ENCODE measurements around the gene ACACB. TPM values are rescaled to one million over a fixed set of nuclear protein-coding genes. Genes with fewer than 3 reads are reported as not detected.

ACACB gene
- total and polyA plus RNA-seq, 4 donors, result 8.4 to 70.3 (median 30.1) TPM

GRCh38 chr12:109287181-109287580 is 170.8 kb downstream of the ACACB start:
- Histone ChIP-seq H3K4me3 (ENCODE audit: low read length in 2 of 2) (no peak overlapping the region), H3K27me3 (ENCODE audit: control insufficient read depth in 1 of 2, insufficient read depth in 2 of 2, low read length in 1 of 2) (no peaks in the 10 kb centered on the region), H3K27ac (ENCODE audit: low read depth in 1 of 2, low read length in 2 of 2) (no peak overlapping the region), H3K4me1 (ENCODE audit: control insufficient read depth in 1 of 2, insufficient read depth in 2 of 2, low read length in 2 of 2) (no peaks in the 10 kb centered on the region), H3K9me3 (ENCODE audit: control insufficient read depth, low read length) (no peaks in the 10 kb centered on the region), H3K36me3 (ENCODE audit: control insufficient read depth in 1 of 2, insufficient read depth in 2 of 2, low read length in 1 of 2) (no peaks in the 10 kb centered on the region)
- DNase-seq (peak in 1 of 2 donors; percentile 47), ATAC-seq (ENCODE audit: low FRiP score) (no peak)
- WGBS, 2 donors, result 87 to 88% methylated on average over 7 of the region's 7 CpGs
- intact Hi-C loops (cut with DNase I), result no loop called here

DNA sequence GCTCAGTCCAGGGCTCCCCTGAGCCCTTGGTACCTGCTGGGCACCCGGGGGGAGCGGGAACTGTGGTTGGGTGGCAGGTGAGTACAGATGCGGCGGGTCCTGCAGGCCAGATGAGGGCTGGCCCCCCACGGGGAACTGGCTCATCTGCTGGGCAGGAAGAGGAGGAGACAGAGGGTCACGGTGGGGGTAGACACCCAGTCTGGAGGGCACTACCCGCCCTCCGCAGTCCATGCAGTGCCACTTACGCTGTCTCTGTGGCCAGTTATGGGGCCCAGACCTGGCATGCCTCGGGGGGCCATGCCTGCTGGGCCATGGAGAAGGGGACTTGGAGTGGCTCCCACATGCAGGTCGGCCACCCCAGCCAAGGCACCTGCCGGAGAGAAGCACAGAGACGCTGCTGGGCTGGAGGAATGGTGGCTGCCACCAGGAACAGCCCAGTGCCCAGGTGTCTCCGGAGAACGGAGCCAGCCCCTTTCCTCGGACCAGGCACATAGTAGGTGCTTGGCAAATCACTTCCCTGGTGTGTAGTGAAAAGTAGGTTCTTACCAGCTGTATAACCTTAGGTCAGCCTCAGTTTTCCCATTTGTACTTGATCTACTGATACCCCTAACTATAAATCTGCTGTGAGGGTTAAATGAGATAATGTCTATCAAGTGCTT is 171.6 kb downstream of the ACACB start:
- intact Hi-C loops (cut with DNase I), result no loop called here
- Histone ChIP-seq H3K4me3 (ENCODE audit: low read length in 2 of 2) (no peak overlapping the region), H3K27ac (ENCODE audit: low read depth in 1 of 2, low read length in 2 of 2) (no peak overlapping the region), H3K4me1 (ENCODE audit: control insufficient read depth in 1 of 2, insufficient read depth in 2 of 2, low read length in 2 of 2) (no peaks in the 10 kb centered on the region), H3K27me3 (ENCODE audit: control insufficient read depth in 1 of 2, insufficient read depth in 2 of 2, low read length in 1 of 2) (no peaks in the 10 kb centered on the region), H3K9me3 (ENCODE audit: control insufficient read depth, low read length) (no peaks in the 10 kb centered on the region), H3K36me3 (ENCODE audit: control insufficient read depth in 1 of 2, insufficient read depth in 2 of 2, low read length in 1 of 2) (no peaks in the 10 kb centered on the region)
- ATAC-seq (ENCODE audit: low FRiP score), result no peak
- WGBS, 2 donors, result 87 to 94% methylated on average over 15 to 16 of the region's 16 CpGs
- peak in 1 of 2 donors; percentile 57 for DNase-seq

GRCh38 chr12:109288571-109288970 is 172.2 kb downstream of the ACACB start:
- ATAC-seq (ENCODE audit: low FRiP score), result no peak
- intact Hi-C loops (cut with DNase I), result no loop called here

DNA sequence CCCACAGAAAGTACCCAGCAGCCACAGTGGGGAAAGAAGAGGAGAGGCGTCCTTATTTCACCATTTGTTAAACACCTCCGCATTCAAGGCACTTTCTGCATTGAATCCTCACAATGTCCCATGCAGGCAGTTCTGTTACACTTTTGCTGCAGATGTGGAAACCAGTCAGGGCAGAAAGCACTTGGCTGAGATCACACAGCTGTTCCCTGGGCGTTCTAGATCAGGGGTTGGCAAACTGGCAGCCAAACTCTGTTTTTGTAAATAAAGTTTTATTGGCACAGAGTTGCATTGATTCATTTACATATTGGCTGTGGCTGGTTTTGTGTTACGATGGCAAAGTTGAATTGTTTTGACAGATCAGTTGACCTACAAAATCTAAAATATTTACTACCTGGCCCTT is 172.6 kb downstream of the ACACB start:
- Histone ChIP-seq H3K27me3 (ENCODE audit: control insufficient read depth in 1 of 2, insufficient read depth in 2 of 2, low read length in 1 of 2) (no peaks in the 10 kb centered on the region), H3K4me3 (ENCODE audit: low read length in 2 of 2) (no peak overlapping the region), H3K36me3 (ENCODE audit: control insufficient read depth in 1 of 2, insufficient read depth in 2 of 2, low read length in 1 of 2) (no peaks in the 10 kb centered on the region), H3K27ac (ENCODE audit: low read depth in 1 of 2, low read length in 2 of 2) (no peak overlapping the region), H3K9me3 (ENCODE audit: control insufficient read depth, low read length) (no peaks in the 10 kb centered on the region), H3K4me1 (ENCODE audit: control insufficient read depth in 1 of 2, insufficient read depth in 2 of 2, low read length in 2 of 2) (no peaks in the 10 kb centered on the region)
- peak in 1 of 2 donors; percentile 36 for DNase-seq
- intact Hi-C loops (cut with DNase I), result no loop called here
- WGBS, 2 donors, result 74 to 80% methylated on average over 4 of the region's 4 CpGs
- no peak for ATAC-seq (ENCODE audit: low FRiP score)

More at GRCh38 chr12:109288571-109288970, 172.2 kb downstream of the ACACB start:
- Histone ChIP-seq H3K36me3 (ENCODE audit: control insufficient read depth in 1 of 2, insufficient read depth in 2 of 2, low read length in 1 of 2) (no peaks in the 10 kb centered on the region), H3K9me3 (ENCODE audit: control insufficient read depth, low read length) (no peaks in the 10 kb centered on the region), H3K4me3 (ENCODE audit: low read length in 2 of 2) (no peak overlapping the region), H3K27ac (ENCODE audit: low read depth in 1 of 2, low read length in 2 of 2) (no peak overlapping the region), H3K27me3 (ENCODE audit: control insufficient read depth in 1 of 2, insufficient read depth in 2 of 2, low read length in 1 of 2) (no peaks in the 10 kb centered on the region), H3K4me1 (ENCODE audit: control insufficient read depth in 1 of 2, insufficient read depth in 2 of 2, low read length in 2 of 2) (no peaks in the 10 kb centered on the region)
- WGBS, 2 donors, result 81 to 94% methylated on average over 1 of the region's 1 CpG
- peak in 1 of 2 donors; percentile 31 for DNase-seq

- WGBS, 2 donors, result 79 to 83% methylated on average over 6 of the region's 6 CpGs
- no peak for ATAC-seq (ENCODE audit: low FRiP score)
- no peaks in the 10 kb centered on the region for H3K4me1 ChIP-seq (ENCODE audit: control insufficient read depth in 1 of 2, insufficient read depth in 2 of 2, low read length in 2 of 2)
- no peaks in the 10 kb centered on the region for H3K9me3 ChIP-seq (ENCODE audit: control insufficient read depth, low read length)
- H3K27ac ChIP-seq (ENCODE audit: low read depth in 1 of 2, low read length in 2 of 2), result no peak overlapping the region
- no peak for DNase-seq
- H3K36me3 ChIP-seq (ENCODE audit: control insufficient read depth in 1 of 2, insufficient read depth in 2 of 2, low read length in 1 of 2), result no peaks in the 10 kb centered on the region
- no peak overlapping the region for H3K4me3 ChIP-seq (ENCODE audit: low read length in 2 of 2)
- intact Hi-C loops (cut with DNase I), result no loop called here
- H3K27me3 ChIP-seq (ENCODE audit: control insufficient read depth in 1 of 2, insufficient read depth in 2 of 2, low read length in 1 of 2), result no peaks in the 10 kb centered on the region
These were observed 173.2 kb downstream of the ACACB start for GRCh38 chr12:109289551-109289950.

GRCh38 chr12:109290061-109290460 is 173.7 kb downstream of the ACACB start:
- Histone ChIP-seq H3K4me1 (ENCODE audit: control insufficient read depth in 1 of 2, insufficient read depth in 2 of 2, low read length in 2 of 2) (no peaks in the 10 kb centered on the region), H3K9me3 (ENCODE audit: control insufficient read depth, low read length) (no peaks in the 10 kb centered on the region), H3K27me3 (ENCODE audit: control insufficient read depth in 1 of 2, insufficient read depth in 2 of 2, low read length in 1 of 2) (no peaks in the 10 kb centered on the region), H3K27ac (ENCODE audit: low read depth in 1 of 2, low read length in 2 of 2) (no peak overlapping the region), H3K4me3 (ENCODE audit: low read length in 2 of 2) (no peak overlapping the region), H3K36me3 (ENCODE audit: control insufficient read depth in 1 of 2, insufficient read depth in 2 of 2, low read length in 1 of 2) (no peaks in the 10 kb centered on the region)
- DNase-seq, result peak in 1 of 2 donors; percentile 55
- no peak for ATAC-seq (ENCODE audit: low FRiP score)
- WGBS, 2 donors, result 92 to 95% methylated on average over 18 of the region's 18 CpGs
- intact Hi-C loops (cut with DNase I), result no loop called here

- Histone ChIP-seq H3K9me3 (ENCODE audit: control insufficient read depth, low read length) (no peaks in the 10 kb centered on the region), H3K36me3 (ENCODE audit: control insufficient read depth in 1 of 2, insufficient read depth in 2 of 2, low read length in 1 of 2) (no peaks in the 10 kb centered on the region), H3K27ac (ENCODE audit: low read depth in 1 of 2, low read length in 2 of 2) (no peak overlapping the region), H3K27me3 (ENCODE audit: control insufficient read depth in 1 of 2, insufficient read depth in 2 of 2, low read length in 1 of 2) (no peaks in the 10 kb centered on the region), H3K4me1 (ENCODE audit: control insufficient read depth in 1 of 2, insufficient read depth in 2 of 2, low read length in 2 of 2) (no peaks in the 10 kb centered on the region), H3K4me3 (ENCODE audit: low read length in 2 of 2) (peak overlapping the region in 1 of 2 donors; percentile 22)
- intact Hi-C loops (cut with DNase I), result no loop called here
- no peak for ATAC-seq (ENCODE audit: low FRiP score)
- 38 to 48% methylated on average over 15 of the region's 15 CpGs for WGBS, 2 donors
- DNase-seq, result peak in 1 of 2 donors; percentile 62
These were observed 174.7 kb downstream of the ACACB start for GRCh38 chr12:109291117-109291516.

- intact Hi-C loops (cut with DNase I), result no loop called here
- H3K36me3 ChIP-seq (ENCODE audit: control insufficient read depth in 1 of 2, insufficient read depth in 2 of 2, low read length in 1 of 2), result no peaks in the 10 kb centered on the region
- H3K9me3 ChIP-seq (ENCODE audit: control insufficient read depth, low read length), result no peaks in the 10 kb centered on the region
- DNase-seq (peak; percentile 69 to 85), ATAC-seq (ENCODE audit: low FRiP score) (peak; percentile 62)
- no peaks in the 10 kb centered on the region for H3K4me1 ChIP-seq (ENCODE audit: control insufficient read depth in 1 of 2, insufficient read depth in 2 of 2, low read length in 2 of 2)
- H3K27ac ChIP-seq (ENCODE audit: low read depth in 1 of 2, low read length in 2 of 2), result no peak overlapping the region
- peak overlapping the region; percentile 7 to 22 for H3K4me3 ChIP-seq (ENCODE audit: low read length in 2 of 2)
- WGBS, 2 donors, result 3 to 4% methylated on average over 31 of the region's 31 CpGs
- H3K27me3 ChIP-seq (ENCODE audit: control insufficient read depth in 1 of 2, insufficient read depth in 2 of 2, low read length in 1 of 2), result no peaks in the 10 kb centered on the region
These were observed 175.3 kb downstream of the ACACB start for GRCh38 chr12:109291521-109292341.

GRCh38 chr12:109292342-109292711 is 175.9 kb downstream of the ACACB start:
- no peaks in the 10 kb centered on the region for H3K36me3 ChIP-seq (ENCODE audit: control insufficient read depth in 1 of 2, insufficient read depth in 2 of 2, low read length in 1 of 2)
- H3K4me1 ChIP-seq (ENCODE audit: control insufficient read depth in 1 of 2, insufficient read depth in 2 of 2, low read length in 2 of 2), result no peaks in the 10 kb centered on the region
- intact Hi-C loops (cut with DNase I), result no loop called here
- DNase-seq, result no peak
- 89 to 91% methylated on average over 5 of the region's 5 CpGs for WGBS, 2 donors
- H3K4me3 ChIP-seq (ENCODE audit: low read length in 2 of 2), result no peak overlapping the region
- no peaks in the 10 kb centered on the region for H3K9me3 ChIP-seq (ENCODE audit: control insufficient read depth, low read length)
- H3K27ac ChIP-seq (ENCODE audit: low read depth in 1 of 2, low read length in 2 of 2), result no peak overlapping the region
- H3K27me3 ChIP-seq (ENCODE audit: control insufficient read depth in 1 of 2, insufficient read depth in 2 of 2, low read length in 1 of 2), result no peaks in the 10 kb centered on the region
- ATAC-seq (ENCODE audit: low FRiP score), result no peak
